NCI-H1048 (cell line): Measurements from ENCODE around the gene HDHD3.
"Not testable (repeated sequence)": the region's sequence is repeated elsewhere in the genome, so short reads cannot be mapped to it uniquely, and the experiment has no call there.

Experiments used
- DNase-seq: peaks from one replicate; lab custom pipeline; 2025; lab: John Stamatoyannopoulos, UW

The HDHD3 gene, protein sequence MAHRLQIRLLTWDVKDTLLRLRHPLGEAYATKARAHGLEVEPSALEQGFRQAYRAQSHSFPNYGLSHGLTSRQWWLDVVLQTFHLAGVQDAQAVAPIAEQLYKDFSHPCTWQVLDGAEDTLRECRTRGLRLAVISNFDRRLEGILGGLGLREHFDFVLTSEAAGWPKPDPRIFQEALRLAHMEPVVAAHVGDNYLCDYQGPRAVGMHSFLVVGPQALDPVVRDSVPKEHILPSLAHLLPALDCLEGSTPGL

DNA sequence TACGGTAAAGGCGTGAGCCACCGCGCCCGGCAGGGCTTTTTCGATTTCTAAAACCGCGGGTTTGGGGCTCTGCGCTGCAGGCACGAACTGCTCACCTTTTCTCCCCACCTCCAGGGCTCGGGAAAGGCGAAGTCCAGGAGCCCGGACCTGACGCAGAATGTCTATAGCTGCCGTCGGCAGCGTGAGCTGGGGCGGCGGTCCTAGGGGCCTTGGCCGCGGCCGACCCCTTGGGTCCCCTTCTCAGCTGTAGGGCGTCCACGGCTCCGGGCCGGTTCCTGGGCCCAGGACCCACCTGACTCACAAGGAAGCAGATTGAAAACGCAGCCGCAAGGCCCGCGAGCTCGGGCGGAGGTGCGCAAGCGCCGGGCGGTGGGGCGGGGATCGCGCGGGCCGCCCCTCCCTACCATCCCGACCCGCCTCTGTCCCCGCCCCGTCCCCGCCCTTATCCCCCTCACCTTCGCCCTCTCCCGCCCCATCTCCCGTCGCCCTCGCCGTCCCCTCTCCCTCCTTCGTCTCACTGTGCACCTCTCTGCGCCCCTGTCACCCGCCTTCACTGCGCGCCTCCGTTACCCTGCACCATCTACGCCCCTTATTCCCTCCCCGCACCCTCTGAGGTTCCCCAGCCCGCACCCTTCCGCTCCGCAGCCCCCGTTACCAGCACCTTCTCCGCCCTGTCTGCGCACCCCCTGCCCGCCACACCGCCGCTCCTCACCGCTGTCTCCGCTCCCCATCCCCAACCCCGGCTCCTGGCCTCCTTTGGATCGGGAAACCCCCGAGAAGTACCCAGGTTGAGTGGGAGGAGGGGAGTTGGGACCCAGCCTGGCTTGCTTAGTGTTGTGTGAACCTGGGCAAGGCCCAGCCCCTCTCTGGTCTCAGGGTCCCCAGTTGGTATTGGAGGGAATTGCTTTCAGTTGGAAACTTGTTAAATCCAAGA is at the start of gene HDHD3:
Gene HDHD3 (minus strand): TSS at position 353 of the 934 bp plus-strand sequence. CDS start 2,632 bp downstream, outside the sequence.
- DNase-seq = peak; percentile 52

DNA sequence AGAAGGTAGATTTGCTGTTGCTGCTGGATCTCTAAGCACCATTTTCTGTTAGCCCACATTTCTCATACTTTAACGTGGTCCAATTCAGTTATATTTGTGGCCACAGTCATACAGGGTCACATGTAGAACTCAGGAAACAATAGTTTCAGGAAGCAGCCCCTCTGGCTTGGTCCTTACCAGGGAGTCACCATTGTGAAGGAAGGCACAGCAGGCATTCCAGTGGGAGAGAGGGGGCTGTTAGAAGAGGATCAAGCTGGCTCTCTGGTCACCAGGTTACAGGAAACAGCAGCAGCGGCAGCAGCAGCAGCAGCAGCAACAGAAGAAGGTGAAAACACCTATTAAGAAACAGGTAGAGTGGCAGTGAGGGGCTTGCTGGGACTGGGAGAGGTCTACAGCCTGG is 48.3 kb upstream of the HDHD3 start:
- no peak for DNase-seq

DNA sequence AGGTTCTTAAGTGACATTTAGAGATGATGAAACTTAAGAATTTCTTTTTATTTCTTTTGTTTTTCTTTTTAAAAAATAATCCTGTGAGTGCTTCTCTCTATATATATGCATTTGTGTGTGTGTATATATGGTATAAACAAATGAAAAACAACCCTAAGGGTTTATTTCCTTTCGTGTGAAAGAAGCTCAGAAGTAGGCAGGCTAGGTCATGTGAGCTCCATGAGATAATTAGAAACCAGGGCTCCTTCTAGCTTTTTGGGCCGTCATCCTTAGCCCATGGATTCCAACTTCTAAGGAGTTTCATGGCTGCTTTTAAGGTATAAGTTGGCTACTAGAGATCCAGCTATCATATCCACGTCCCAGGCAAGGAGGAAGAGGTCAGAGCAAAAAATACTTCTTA is 44.9 kb upstream of the HDHD3 start:
- DNase-seq = no peak

DNA sequence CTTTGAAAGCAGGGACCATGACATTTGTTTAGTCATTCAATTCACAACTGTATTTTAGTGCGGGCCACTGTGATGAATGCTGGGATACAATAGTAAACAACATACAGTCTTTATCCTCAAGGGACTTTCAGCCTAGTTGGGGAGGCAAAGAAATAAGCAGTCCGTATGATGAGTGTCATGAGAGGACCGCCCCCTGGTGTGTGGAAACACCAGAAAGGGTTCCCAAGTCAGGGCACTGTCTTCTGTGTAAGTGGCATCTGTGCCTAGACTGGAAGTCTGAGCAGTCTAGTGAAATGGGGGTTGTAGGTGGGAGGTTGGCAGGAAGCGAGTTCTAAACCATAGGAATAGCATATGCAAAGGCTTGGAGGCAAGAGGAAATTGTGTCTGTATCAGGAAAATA is 40.6 kb upstream of the HDHD3 start:
- DNase-seq = no peak

DNA sequence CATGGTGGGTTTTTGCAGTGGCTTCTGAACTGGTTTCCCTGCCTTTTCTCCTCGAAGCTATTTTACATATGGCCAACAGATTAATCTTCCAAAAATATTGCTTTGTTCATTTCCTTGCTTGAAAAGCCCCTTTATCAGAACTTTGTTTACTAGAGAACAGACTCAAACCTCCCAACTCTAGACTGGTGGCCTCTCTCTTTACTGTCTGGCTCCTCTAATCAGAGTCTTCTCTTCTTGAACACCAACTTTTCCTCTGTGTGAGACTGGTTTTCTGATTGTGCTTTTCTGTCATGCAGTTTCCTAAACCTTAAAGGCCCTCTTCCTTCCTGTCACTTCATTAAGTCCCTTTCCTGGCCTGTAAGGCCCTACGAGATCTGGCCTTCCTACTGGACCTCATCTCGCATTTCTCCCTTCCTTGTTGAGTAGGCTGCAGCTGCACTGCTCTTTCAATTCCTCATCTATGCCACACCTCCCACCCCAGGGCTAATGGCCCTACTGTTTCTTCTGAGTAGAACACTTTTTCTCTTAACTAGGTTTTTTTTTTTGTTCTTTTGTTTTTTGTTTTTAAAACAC is 39.4 kb upstream of the HDHD3 start:
- no peak for DNase-seq

DNA sequence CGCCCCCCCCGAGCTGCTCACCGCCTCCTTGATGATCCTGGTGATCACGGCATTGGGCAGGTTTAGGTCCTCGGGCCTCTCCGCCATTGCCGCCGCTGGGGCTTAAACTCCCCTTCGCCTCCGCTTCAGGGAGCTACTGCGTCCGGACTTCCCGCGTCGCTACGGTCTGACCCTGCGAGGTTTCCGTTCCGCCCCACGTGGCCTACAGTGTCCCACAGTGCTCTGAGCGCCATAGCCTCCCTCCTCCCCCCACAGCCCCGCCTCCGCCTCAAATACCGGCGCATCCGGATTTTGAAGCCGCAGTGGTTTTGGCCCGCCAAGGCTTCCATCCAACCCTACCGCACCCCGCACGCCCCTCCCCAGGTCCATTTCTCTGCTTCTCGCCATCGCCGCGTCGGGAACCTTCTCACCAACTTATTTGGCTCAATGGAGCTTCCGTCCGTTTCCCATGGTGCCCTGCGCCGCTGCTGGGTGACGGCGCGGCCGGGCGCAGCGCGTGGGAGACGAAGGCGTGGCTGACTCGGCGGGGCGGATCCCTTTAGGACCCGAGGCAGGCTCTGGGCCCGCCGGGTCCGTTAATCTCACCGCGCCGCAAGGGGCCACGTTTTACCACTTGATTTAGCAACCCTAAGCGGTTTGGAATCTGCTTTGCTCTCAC is 33.5 kb upstream of the HDHD3 start, which contains the start of the genes C9orf43 and POLE3:
Gene C9orf43 (plus strand): TSS at position 541 of the 658 bp plus-strand sequence. CDS start 2,747 bp downstream, outside the sequence.
Gene POLE3 (minus strand): TSS at position 469 of the 658 bp plus-strand sequence. CDS start 382 bp downstream, at position 87.
- DNase-seq = peak; percentile 84

DNA sequence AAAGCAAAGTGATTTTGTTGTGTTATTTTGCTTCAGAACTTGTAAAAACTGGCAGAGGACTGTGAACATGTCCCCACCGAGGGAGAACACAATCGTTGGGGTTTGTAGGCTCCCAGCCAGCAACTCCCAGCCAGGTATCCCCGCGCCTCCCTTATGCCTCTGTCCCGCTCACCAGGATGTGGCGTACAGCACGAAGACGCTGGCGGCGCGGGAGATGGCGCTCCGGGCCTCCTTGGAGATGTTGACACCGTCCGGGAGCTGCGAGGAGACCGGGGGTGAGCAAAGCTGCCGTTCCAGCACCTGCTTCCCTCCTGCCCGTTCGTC is 33.1 kb upstream of the HDHD3 start:
- DNase-seq = no peak

DNA sequence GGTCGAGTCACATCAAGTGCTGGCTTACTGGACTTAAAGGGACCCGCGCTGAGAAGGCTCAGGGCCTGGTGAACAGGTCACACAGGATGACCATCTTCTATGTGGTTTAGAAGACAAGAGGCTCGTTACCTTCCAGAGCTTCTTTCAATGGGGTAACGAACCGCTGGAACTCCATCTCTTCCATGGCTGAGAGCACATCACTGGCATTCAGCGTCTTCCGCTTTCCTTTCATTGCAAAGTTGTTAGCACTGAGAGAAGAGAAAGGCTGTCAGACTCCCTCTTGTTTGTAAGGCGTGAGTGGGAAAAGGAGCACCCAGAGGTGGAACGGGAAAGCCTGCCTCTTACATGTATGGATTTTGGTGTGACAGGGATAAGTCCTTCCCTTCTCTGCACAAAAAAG is 32.7 kb upstream of the HDHD3 start:
- DNase-seq = no peak

DNA sequence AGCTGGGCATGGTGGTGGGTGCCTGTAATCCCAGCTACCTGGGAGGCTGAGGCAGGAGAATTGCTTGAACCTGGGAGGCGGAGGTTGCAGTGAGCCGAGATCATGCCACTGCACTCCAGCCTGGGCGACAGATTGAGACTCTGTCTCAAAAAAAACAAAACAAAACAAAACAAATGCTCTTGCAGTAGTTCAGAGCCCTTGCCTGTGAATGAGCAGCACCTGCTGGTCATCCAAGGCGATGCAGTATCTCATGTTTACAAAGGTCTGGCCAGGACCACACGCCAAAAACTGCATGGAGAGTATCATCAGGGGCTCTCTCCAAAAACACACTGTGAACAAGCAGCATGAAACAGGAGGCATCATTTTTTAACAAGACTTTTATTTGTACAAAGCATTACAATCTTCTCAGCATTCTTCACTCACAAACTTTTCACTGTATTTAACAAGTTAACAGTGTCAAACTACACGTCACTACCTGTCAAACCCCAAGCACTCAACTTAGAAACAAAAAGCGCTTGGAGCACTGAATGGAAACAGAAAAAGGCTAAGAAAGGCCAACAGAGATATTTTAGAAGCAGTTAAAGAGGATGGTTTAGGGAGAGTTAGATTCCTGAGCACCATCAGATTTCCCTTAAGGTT is 30.2 kb upstream of the HDHD3 start:
- peak; percentile 3 for DNase-seq

DNA sequence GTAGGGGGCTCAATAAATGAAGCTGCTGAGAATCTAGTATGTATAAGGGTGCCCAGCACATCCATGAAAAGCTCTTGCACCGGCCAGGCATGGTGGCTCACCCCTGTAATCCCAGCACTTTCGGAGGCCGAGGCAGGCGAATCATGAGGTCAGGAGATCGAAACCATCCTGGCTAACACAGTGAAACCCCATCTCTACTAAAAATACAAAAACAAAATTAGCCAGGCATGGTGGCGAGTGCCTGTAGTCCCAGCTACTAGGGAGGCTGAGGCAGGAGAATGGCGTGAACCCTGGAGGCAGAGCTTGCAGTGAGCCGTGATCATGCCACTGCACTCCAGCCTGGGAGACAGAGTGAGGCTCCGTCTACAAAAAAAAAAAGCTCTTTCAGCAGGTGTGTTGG is 29.6 kb upstream of the HDHD3 start:
- DNase-seq = not testable (repeated sequence)

DNA sequence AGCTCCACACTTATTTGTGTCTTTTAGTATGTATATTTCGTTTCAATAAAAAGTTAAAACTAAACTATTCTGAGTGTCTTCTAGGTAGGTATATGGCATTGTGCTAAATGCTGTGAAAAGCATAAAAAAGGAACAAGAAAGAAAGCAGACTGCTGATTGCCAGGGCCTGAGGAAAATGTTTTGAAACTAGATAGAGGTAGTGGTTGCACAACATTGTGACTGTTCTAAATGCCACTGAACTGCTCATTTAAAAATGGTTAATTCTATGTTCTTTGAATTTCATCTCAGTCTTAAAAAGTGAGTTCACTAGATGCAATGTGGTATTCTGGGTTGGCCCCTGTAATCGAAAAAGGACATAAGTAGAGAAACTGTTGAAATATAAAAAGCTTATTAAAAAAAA is 26.9 kb upstream of the HDHD3 start:
- DNase-seq = no peak

DNA sequence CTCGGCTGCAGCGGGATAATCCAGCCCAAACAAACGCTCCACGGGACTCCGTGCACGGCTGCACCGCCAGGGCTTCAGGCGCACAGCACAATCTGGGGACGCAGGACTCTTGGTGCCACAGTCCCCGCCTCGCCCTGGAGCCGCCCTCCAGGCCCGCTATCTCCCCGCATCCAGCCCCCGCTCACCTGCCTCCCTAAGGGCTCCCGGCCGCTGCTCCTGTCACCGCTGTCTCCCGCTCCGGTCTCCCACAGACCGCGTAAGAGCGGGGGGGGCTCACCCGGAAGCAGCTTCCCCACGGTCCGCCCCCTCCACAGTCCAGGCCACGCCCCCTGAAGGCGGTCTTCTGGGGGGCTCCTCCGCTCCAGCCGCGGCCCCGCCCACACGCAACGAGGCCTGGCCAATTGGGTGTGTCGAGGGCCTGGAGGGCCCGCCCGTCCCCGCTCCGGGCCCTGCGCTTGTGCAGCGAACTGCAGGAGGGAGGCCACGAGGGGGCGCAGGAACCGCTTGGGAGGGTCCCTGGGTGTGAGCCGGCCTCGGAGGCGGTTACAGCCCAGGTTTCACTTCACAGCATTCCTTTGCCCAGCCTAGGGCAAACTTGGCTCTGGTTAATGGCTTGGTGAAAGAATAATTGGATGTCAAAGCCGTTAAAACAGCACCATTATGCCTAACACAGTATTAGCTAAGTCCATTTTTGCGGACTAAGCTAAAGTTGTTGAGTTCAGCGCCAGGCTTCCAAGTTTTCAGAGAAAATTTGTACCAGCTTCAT is 24.4 kb upstream of the HDHD3 start, which contains the start of gene ALAD:
Gene ALAD (minus strand): TSS at position 258 of the 766 bp plus-strand sequence. CDS start 7,725 bp downstream, outside the sequence.
- DNase-seq = peak; percentile 96

DNA sequence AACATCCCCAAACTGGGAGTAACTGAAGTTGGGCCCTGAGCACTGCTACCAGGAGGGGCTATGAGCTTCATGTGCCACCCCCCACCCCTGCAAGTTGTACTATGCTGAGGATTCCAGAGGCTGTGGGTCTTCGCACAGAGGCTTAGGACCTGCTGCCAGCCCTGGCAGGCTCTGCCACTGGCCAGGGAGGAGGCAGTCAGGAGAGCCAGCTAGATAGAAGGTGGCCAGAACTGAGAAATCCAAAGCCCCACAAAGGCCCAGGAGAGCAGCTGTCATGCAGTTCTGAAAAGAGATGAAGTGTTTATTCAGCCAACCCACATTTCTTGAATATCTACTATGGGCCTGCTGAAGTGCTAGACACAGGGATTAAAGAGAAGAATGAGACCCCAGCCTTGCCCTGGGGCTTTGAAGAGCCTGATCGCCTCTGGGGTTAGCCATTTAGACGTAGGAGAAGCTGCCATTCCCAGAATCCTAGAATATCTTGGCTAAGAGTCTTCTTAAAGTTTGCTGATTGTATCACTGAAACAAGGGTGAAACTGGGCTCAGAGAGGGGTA is 22.9 kb upstream of the HDHD3 start:
- DNase-seq = no peak

DNA sequence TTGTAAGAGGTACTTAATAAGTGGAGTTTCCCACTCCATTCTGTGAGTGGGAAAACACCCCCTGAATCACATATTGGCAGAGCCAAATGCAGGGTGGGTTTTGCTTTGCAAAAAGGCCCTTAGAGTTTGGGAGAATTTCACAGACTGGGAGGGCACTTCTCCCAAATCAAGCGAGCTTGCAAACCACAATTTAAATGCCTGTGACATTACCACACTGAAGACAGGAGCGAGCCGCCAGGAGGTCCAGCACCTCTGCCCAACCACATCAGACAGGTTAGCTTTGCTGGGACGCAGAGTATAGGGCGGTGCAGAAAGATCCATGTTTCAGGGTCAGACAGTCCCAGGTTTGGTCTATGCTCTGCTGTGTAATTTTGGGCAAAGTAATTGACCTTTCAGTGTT is 22.0 kb upstream of the HDHD3 start:
- no peak for DNase-seq

DNA sequence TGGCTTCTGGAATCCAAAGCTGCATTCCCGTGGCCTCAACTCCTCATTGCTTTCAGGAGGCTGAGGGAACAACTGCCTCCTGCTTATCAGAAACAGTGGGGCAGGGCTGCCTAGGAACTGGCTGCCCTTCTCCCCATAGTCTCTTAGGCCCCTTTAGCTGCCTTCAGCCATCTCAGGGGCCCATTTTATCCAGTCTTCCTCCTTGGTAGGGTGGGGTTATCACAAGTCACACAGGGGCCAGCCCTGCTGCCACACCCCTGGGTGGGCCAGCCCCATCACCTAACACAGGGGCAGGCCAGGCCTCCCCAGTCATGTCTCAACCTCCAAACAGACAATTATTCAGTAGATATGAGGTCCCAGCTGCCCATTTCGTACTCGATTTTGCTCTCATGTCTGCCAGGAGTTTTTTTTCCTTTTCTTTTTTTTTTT is 20.4 kb upstream of the HDHD3 start:
- no peak for DNase-seq

DNA sequence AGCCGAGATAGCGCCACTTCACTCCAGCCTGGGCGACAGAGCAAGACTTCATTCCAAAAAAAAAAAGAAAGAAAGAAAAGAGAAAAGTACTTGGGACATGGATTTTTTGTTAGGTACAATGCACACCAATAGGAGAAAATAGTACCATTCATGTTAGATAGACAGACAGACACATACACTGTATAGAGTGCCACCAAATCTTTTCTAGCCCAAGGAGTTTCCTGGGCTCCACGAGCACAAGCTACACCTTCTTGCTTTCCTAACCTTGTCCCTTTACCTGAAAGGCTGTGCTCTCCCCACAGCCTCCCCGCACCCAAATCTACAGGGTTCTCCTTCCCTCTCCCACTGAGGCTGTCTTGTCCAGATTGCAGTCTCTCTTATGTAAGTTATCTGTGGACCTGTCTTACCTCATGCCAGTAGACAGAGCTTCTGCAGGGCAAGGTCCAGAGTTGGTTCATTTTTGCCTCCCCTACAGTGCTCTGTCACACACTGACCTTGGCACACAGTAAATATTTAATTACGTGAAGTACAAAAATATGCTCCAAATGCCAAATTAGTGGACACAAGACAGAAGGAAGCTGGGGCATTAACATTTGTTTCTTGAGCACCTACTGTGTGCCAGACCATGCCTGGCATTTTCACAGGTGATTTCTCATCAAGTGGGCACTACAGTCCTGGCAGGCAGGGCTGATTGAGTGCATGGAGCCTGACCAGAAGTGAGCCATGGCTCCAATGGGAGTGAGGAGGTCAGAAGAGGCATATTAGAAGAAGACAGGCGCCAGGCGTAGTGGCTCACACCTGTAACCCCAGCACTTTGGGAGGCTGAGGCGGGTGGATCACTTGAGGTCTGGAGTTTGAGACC is 18.4 kb upstream of the HDHD3 start:
- DNase-seq = no peak

DNA sequence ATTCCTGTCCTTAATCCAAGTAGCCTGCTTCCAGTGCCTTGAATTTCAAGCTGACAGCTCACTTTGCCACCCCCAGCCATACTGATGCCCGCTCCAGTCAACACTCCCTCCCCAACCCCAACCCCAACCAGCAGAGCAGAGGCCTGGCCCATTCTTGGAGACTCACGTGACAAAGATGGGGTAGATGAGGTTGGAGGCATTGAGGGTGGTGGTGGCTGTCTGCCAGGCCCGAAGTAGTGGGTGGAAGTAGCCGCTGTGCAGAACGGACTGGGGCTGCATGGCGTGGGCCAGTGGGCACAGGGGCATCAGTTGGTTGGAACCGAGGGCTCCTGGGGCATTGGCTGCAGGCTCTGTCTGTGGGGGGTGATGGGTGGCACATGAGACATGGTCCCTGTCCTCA is 16.5 kb upstream of the HDHD3 start:
- no peak for DNase-seq

DNA sequence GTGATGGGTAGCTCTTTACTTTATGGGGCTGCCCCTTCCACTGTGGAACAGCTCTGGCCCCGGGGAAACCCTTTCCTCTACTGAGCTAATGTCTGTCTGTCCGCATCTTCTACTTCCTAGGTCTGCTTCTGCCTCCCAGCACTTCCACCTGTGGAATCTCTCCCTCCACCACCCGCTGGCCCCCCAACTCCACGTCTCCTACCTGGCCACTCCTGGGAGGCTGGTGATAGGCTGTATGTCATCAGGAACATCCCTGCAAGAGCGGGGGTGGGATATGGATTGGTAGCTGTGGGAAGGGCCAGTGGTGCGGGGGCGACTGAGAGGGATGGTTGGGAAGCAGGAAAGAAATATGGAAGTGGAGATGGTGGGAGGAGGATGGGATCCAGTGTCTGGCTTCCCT is 15.1 kb upstream of the HDHD3 start:
- no peak for DNase-seq

DNA sequence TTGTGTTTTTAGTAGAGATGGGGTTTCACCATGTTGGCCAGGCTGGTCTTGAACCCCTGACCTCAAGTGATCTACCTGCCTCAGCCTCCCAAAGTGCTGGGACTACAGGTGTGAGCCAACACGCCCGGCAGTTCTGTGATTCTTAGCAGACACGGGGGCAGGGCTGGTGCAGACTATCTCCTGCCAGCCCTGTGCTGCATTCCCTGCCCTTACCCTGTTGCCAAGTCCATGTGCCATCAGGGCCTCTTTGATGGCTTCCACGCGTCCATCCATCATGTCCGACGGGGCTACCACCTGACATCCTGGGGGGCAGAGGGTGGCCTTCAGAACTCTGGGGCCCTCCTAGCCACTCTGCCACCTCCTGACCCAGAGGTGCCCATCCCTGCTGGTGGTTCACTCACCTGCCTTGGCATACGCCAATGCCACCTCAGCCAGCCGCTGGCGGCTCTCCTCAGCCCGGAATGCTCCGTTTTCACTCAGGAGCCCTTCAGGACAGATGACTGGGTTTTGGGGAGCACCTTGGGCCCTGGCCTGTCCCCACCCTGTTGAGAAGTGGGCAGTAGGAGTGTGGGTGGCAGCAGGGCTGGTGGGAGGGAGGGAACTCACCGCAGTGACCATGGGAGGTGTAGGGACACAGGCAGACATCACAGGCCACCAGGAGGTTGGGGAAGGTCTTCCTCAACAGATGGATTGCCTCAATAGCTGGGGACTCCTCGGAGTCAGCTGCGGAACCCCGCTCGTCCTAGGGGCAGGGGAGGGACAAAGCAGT is 13.6 kb upstream of the HDHD3 start:
- DNase-seq = no peak
